Duodenal mucosa (tissue), 2 donors: ENCODE measurements around the gene TBCA.

Experiments used
- H3K27ac ChIP-seq: one replicate; pipeline ENCODE4 v1.7.0; 2013; ENCODE audit warnings: low read depth, low read length
- H3K27me3 ChIP-seq, 2 donors: one replicate each; pipeline ENCODE4 v1.7.0; 2013; ENCODE audit warnings: low read length in 2 of 2, control low read depth in 1 of 2; ENCODE audit not compliant: insufficient read depth in 2 of 2, control insufficient read depth in 1 of 2
- H3K36me3 ChIP-seq, 2 donors: one replicate each; pipeline ENCODE4 v1.7.0; 2013; ENCODE audit warnings: low read length in 2 of 2, control low read depth in 1 of 2; ENCODE audit not compliant: insufficient read depth in 2 of 2, control insufficient read depth in 1 of 2
- H3K4me1 ChIP-seq, 2 donors: one replicate each; pipeline ENCODE4 v1.7.0; 2013; ENCODE audit warnings: low read length in 2 of 2, control low read depth in 1 of 2; ENCODE audit not compliant: insufficient read depth in 2 of 2, control insufficient read depth in 1 of 2
- H3K4me3 ChIP-seq, 2 donors: one replicate each; pipeline ENCODE4 v1.7.0; 2013; ENCODE audit warnings: low read length in 2 of 2, low read depth in 1 of 2
- H3K9ac ChIP-seq, 2 donors: one replicate each; pipeline ENCODE4 v1.7.0; 2013; ENCODE audit warnings: low read length in 2 of 2, low read depth in 1 of 2
- H3K9me3 ChIP-seq, 2 donors: one replicate each; pipeline ENCODE4 v1.7.0; 2013; ENCODE audit warnings: low read length in 2 of 2, control low read depth in 1 of 2; ENCODE audit not compliant: control insufficient read depth in 1 of 2

The TBCA gene

GRCh38 chr5:77775790-77776553, at the start of gene TBCA:
TSS of gene TBCA (minus strand) at chr5:77776339. CDS start at chr5:77776257, 82 bp downstream.
- Histone ChIP-seq H3K9ac (peak within 1 kb of the TSS; percentile 74 to 95), H3K9me3 (no peaks in the 10 kb centered on the region), H3K27me3 (no peaks in the 10 kb centered on the region), H3K4me1 (peaks cover 27 to 32% of the 10 kb centered on the region in 2 donors), H3K4me3 (peak within 1 kb of the TSS; percentile 70 to 85), H3K27ac (peak within 1 kb of the TSS; percentile 94), H3K36me3 (no peaks in the 10 kb centered on the region)

- no peak overlapping the region for H3K27ac ChIP-seq
- H3K9ac ChIP-seq, result no peak overlapping the region
- no peaks in the 10 kb centered on the region for H3K9me3 ChIP-seq
- no peaks in the 10 kb centered on the region for H3K27me3 ChIP-seq
- no peaks in the 10 kb centered on the region for H3K36me3 ChIP-seq
- H3K4me3 ChIP-seq, result no peak overlapping the region
- no peaks in the 10 kb centered on the region for H3K4me1 ChIP-seq
These were observed 48.8 kb upstream of the TBCA start for GRCh38 chr5:77824981-77825380.

GRCh38 chr5:77816686-77817085, 40.5 kb upstream of the TBCA start:
- no peaks in the 10 kb centered on the region for H3K4me1 ChIP-seq
- no peak overlapping the region for H3K9ac ChIP-seq
- H3K27me3 ChIP-seq, result no peaks in the 10 kb centered on the region
- no peak overlapping the region for H3K27ac ChIP-seq
- H3K36me3 ChIP-seq, result no peaks in the 10 kb centered on the region
- H3K9me3 ChIP-seq, result no peaks in the 10 kb centered on the region
- no peak overlapping the region for H3K4me3 ChIP-seq

GRCh38 chr5:77812926-77813589, 36.9 kb upstream of the TBCA start:
- no peaks in the 10 kb centered on the region for H3K9me3 ChIP-seq
- no peaks in the 10 kb centered on the region for H3K36me3 ChIP-seq
- no peaks in the 10 kb centered on the region for H3K4me1 ChIP-seq
- H3K9ac ChIP-seq, result no peak overlapping the region
- H3K27me3 ChIP-seq, result no peaks in the 10 kb centered on the region
- no peak overlapping the region for H3K4me3 ChIP-seq
- H3K27ac ChIP-seq, result no peak overlapping the region

GRCh38 chr5:77806213-77806843, 30.2 kb upstream of the TBCA start:
- Histone ChIP-seq H3K4me1 (no peaks in the 10 kb centered on the region), H3K27ac (no peak overlapping the region), H3K4me3 (no peak overlapping the region), H3K9me3 (peaks cover 0 to 4% of the 10 kb centered on the region in 2 donors), H3K36me3 (no peaks in the 10 kb centered on the region), H3K27me3 (no peaks in the 10 kb centered on the region), H3K9ac (no peak overlapping the region)

GRCh38 chr5:77798456-77798855, 22.3 kb upstream of the TBCA start:
- Histone ChIP-seq H3K9me3 (peaks cover 0 to 4% of the 10 kb centered on the region in 2 donors), H3K9ac (no peak overlapping the region), H3K4me3 (no peak overlapping the region), H3K27ac (no peak overlapping the region), H3K4me1 (no peaks in the 10 kb centered on the region), H3K27me3 (no peaks in the 10 kb centered on the region), H3K36me3 (no peaks in the 10 kb centered on the region)

- no peak overlapping the region for H3K4me3 ChIP-seq
- H3K27me3 ChIP-seq, result no peaks in the 10 kb centered on the region
- H3K4me1 ChIP-seq, result no peaks in the 10 kb centered on the region
- no peak overlapping the region for H3K27ac ChIP-seq
- H3K36me3 ChIP-seq, result no peaks in the 10 kb centered on the region
- no peak overlapping the region for H3K9ac ChIP-seq
- H3K9me3 ChIP-seq, result peaks cover 0 to 2% of the 10 kb centered on the region in 2 donors
These were observed 21.0 kb upstream of the TBCA start for GRCh38 chr5:77797136-77797535.

- no peaks in the 10 kb centered on the region for H3K4me1 ChIP-seq
- no peak overlapping the region for H3K4me3 ChIP-seq
- no peaks in the 10 kb centered on the region for H3K27me3 ChIP-seq
- no peak overlapping the region for H3K27ac ChIP-seq
- H3K36me3 ChIP-seq, result no peaks in the 10 kb centered on the region
- H3K9me3 ChIP-seq, result no peaks in the 10 kb centered on the region
- no peak overlapping the region for H3K9ac ChIP-seq
These were observed 19.7 kb upstream of the TBCA start for GRCh38 chr5:77795846-77796245.

GRCh38 chr5:77795268-77795667, 19.1 kb upstream of the TBCA start:
- Histone ChIP-seq H3K4me1 (no peaks in the 10 kb centered on the region), H3K9me3 (no peaks in the 10 kb centered on the region), H3K4me3 (no peak overlapping the region), H3K27ac (no peak overlapping the region), H3K27me3 (no peaks in the 10 kb centered on the region), H3K9ac (no peak overlapping the region), H3K36me3 (no peaks in the 10 kb centered on the region)

GRCh38 chr5:77791926-77792325, 15.8 kb upstream of the TBCA start:
- Histone ChIP-seq H3K4me1 (no peaks in the 10 kb centered on the region), H3K27ac (no peak overlapping the region)

More at GRCh38 chr5:77791926-77792325, 15.8 kb upstream of the TBCA start:
- Histone ChIP-seq H3K4me3 (no peak overlapping the region), H3K9ac (no peak overlapping the region), H3K36me3 (no peaks in the 10 kb centered on the region), H3K9me3 (no peaks in the 10 kb centered on the region), H3K27me3 (no peaks in the 10 kb centered on the region)
